HG03095 (cell line): ENCODE results near the gene CDHR2.
"Not testable (repeated sequence)": the region's sequence is repeated elsewhere in the genome, so short reads cannot be mapped to it uniquely, and the experiment has no call there.

Experiments used
- ATAC-seq: cut with Tn5 transposase; IDR thresholded peaks from one replicate; pipeline ENCODE4 v1.9.1; 2021; ENCODE audit warnings: moderate library complexity; ENCODE audit not compliant: unreplicated experiment

CDHR2 gene

DNA sequence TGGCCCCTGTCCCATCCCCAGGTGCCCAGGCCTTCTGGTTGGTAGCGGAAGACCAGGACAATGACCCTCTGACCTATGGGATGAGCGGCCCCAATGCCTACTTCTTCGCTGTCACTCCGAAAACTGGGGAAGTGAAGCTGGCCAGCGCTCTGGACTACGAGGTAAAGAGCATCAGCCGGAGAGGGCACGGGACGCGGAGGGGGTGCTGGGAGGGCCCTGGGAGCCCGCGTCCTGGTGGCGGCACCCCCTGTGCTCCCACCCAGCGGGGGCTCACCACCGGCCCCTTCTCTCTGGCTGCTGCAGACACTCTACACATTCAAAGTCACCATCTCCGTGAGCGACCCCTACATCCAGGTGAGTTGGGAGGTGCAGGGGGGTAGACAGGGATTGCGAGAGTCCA lies 19.5 kb downstream of the CDHR2 start:
- no peak for ATAC-seq

GRCh38 chr5:176570044-176570443 lies 20.9 kb downstream of the CDHR2 start:
- ATAC-seq, result no peak

GRCh38 chr5:176573564-176574296 lies 24.6 kb downstream of the CDHR2 start:
- no peak for ATAC-seq

GRCh38 chr5:176574297-176574591 lies 25.1 kb downstream of the CDHR2 start:
- ATAC-seq, result no peak

DNA sequence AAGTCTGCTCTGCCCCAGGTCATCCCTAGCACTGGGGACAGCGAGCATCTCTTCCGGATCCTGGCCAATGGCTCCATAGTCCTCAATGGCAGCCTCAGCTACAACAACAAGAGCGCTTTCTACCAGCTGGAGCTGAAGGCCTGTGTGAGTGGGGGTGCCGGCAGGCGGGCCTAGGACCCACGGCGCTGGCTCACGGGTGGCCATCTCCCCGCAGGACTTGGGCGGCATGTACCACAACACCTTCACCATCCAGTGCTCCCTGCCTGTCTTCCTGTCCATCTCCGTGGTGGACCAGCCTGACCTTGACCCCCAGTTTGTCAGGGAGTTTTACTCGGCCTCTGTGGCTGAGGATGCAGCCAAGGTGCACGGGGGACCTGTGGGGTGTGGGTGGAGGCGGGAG lies 25.9 kb downstream of the CDHR2 start:
- no peak for ATAC-seq

DNA sequence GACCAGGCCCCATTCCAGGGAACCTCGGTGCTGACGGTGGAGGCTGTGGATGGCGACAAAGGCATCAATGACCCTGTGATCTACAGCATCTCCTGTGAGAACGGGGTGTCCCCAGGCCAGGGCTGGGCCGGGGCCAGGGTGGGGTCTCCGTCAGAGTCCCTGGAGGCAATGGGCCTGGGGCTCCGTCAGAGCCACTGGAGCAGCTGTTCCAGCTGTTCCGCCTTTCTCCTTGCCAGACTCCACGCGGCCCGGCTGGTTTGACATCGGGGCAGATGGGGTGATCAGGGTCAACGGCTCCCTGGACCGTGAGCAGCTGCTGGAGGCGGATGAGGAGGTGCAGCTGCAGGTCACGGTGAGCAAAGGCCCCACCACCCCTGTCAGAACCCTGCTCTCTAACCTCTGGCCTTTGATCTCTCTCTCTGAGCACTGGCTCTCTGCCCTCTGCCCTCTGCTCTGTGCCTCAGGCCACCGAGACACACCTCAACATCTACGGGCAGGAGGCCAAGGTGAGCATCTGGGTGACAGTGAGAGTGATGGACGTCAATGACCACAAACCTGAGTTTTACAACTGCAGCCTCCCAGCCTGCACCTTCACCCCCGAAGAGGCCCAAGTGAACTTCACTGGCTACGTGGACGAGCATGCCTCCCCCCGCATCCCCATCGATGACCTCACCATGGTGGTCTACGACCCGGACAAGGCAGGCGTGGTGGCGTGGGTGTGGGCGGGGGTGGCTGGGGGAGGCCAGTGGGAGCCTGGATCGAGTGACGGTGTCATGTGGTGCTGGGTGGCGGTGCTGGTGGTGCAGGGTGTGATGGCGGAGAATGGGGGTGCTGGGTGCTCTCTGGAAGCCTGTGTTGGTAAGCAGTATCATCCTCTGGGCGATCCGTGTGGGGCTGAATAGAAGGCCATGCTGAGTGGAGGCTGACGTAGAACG lies 26.6 kb downstream of the CDHR2 start:
- ATAC-seq, result no peak

DNA sequence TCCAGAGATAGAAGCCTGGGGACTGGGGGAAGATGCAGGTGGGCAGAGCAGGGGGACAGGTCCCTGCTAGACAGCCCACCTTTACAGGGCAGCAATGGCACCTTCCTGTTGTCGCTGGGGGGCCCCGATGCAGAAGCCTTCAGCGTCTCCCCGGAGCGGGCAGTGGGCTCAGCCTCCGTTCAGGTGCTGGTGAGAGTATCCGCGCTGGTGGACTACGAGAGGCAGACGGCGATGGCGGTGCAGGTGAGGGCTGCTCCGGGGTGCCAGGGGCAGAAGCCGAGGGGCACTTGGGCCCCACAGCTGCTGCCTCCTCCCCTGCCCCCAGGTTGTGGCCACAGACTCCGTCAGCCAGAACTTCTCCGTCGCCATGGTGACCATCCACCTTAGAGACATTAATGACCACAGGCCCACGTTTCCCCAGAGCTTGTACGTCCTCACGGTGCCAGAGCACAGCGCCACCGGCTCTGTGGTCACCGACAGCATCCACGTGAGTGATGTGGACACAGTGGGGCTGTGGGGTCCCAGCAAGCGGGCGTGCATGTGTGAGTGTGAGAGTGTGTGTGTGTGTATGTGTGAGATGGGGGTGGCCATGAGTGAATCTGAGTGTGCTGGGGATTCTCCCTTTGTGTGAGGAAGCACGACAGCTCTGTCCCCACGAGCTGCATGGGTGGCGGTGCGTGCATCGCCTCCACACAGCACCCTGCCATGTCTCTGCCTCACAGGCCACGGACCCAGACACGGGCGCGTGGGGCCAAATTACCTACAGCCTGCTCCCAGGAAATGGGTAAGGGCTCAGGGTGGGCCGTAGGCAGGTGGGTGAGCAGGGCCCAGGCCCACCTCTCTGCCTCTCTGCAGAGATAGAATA lies 28.4 kb downstream of the CDHR2 start:
- ATAC-seq, result no peak

GRCh38 chr5:176578391-176578808 lies 29.3 kb downstream of the CDHR2 start:
- no peak for ATAC-seq

GRCh38 chr5:176579323-176579722 lies 30.2 kb downstream of the CDHR2 start:
- no peak for ATAC-seq

DNA sequence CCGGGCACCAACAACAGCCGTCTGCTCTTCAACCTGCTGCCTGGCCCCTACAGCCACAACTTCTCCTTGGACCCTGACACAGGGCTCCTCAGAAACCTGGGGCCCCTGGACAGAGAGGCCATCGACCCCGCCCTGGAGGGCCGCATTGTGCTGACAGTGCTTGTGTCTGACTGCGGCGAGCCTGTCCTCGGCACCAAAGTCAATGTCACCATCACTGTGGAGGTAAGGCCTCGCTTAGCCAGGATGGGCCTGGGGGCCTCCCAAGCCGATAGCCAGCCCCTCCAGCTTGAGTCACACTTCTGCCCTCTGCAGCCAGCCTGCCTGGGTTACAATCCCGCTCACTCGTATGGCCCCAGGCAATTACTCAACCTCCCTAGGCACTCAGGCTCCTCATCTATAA lies 32.2 kb downstream of the CDHR2 start:
- no peak for ATAC-seq

- no peak for ATAC-seq
Observed at GRCh38 chr5:176583076-176583475, 33.9 kb downstream of the CDHR2 start.

DNA sequence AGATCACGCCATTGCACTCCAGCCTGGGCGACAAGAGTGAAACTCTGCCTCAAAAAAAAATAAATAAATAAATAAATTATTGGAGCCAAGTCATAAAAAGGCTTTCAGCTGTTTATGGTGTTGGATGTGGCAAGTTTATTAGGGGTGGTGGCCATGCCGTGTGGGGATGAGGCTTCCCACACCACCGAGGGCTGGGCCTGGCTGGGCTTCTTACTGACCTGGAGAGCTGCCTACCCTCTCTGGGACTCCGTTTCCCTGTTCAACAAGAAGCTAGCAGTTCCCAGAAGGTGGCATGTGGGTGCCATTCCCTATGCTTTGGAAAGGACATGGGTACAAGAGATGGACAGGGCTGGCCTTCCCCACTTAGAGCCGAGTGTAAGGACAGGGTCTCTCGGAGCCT lies 38.3 kb downstream of the CDHR2 start:
- ATAC-seq, result no peak

- ATAC-seq, result no peak
Observed at GRCh38 chr5:176588297-176588696, 39.2 kb downstream of the CDHR2 start.

DNA sequence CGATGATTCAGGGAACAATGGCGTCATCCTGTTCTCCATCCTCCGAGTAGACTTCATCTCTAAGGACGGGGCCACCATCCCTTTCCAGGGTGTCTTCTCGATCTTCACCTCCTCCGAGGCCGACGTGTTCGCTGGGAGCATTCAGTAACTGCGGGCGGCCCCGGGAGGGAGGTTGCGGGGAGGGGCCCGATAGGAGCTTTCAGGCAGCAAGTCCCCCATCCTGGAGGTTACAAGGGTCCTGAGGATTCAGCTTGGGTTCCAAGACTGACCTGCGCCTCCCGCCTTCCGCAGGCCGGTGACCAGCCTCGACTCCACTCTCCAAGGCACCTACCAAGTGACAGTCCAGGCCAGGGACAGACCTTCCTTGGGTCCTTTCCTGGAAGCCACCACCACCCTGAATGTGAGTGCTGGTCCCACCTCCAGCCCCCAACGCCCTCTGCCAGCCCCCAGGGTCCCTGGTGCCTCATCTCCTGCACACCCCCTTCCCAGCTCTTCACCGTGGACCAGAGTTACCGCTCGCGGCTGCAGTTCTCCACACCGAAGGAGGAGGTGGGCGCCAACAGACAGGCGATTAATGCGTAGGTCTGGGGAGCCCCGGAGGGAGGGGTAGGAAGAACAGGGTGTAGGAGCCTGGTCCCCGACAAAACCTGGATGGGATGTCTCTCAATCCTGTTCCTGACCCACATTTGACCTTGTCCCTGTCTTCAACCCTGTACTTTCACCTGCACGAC lies 40.1 kb downstream of the CDHR2 start:
- ATAC-seq, result no peak

DNA sequence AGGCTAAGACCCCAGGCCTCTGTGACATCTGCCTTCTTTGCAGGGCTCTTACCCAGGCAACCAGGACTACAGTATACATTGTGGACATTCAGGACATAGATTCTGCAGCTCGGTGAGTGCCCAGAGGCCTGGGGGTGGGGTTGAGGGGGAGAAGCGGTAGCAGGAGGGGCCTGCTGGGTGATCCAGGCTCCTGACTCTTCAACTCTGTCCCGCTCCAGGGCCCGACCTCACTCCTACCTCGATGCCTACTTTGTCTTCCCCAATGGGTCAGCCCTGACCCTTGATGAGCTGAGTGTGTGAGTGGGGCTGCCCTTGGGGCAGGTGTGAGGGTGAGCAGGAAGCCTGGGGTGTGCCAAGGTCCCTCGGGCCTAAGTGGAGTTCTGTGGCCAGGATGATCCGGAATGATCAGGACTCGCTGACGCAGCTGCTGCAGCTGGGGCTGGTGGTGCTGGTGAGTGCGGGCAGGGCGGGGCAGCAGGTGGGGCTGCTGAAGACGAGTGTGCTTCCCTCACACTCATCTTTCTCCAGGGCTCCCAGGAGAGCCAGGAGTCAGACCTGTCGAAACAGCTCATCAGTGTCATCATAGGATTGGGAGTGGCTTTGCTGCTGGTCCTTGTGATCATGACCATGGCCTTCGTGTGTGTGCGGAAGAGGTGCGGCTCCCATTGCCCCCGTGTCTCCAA lies 41.0 kb downstream of the CDHR2 start:
- no peak for ATAC-seq

DNA sequence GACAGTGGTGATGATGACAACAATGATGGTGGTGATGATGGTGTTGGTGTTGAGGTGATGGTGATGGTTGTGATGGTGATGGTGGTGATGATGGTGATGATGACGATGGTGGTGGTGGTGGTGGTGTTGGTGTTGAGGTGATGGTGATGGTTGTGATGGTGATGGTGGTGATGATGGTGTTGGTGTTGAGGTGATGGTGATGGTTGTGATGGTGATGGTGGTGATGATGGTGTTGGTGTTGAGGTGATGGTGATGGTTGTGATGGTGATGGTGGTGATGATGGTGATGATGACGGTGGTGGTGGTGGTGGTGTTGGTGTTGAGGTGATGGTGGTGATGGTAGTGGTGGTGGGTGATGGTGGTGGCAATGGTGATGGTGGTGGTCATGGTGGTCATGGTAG lies 42.5 kb downstream of the CDHR2 start:
- ATAC-seq, result not testable (repeated sequence)

- no peak for ATAC-seq
Observed at GRCh38 chr5:176592573-176592972, 43.4 kb downstream of the CDHR2 start.

GRCh38 chr5:176593273-176593869 lies 44.2 kb downstream of the CDHR2 start:
- no peak for ATAC-seq

DNA sequence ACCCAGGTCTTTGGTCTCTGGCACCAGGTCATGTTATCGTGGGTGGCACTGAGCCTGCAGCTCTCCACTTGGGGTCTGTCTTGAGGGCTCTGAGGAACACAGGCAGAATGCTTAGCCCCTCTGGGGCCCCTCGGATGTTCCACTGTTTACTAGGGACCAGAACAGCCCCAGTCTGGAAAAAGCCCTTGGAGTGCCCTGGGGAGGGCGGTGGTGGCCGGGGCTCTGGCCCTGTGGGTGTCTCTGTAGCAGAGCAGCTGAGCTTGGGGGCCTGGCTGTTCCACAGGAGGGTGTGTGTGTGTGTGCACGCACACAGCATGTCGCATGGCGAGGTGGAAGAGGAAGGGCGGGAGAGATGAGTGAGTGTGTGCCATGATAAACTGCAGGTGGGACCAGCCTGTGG lies 45.4 kb downstream of the CDHR2 start:
- no peak for ATAC-seq
